SK-N-SH (cell line): ENCODE measurements around the gene MEGF10. TPM values are rescaled to one million over a fixed set of nuclear protein-coding genes. Genes with fewer than 3 reads are reported as not detected.

Source experiments
- CTCF ChIA-PET: fragments of 300-600, 350-600 bp; formaldehyde crosslinking; extraction: SDS; loops from one replicate; lab custom pipeline; 2021; lab: Yijun Ruan, JAX
- POLR2A ChIA-PET: fragments of 350-600 bp; sonication (Branson Sonifier 250); formaldehyde crosslinking; extraction: SDS; loops from one replicate; lab custom pipeline; 2020; ENCODE audit warnings: antibody characterized with exemption, inconsistent platforms; lab: Yijun Ruan, JAX
- DNase-seq: peaks from one replicate; pipeline ENCODE4 v3.0.0; 2012
- H2AFZ ChIP-seq: fragments of 200-600 bp; sonication (generic); 2 replicates; pipeline ENCODE4 v1.8.1; 2016; ENCODE audit warnings: antibody characterized with exemption, mild to moderate bottlenecking, low read depth
- H3F3A ChIP-seq: fragments of 200-600 bp; sonication (generic); replicated peaks from 2 replicates; pipeline ENCODE3; 2016; ENCODE audit warnings: antibody characterized with exemption, mild to moderate bottlenecking; ENCODE audit not compliant: insufficient read depth
- H3K27ac ChIP-seq, 2 experiments: fragments of 200-500 bp in 1 of 2; fragments of 200-600 bp in 1 of 2; sonication (Bioruptor generic) in 1 of 2; sonication (generic), shearing (Covaris generic) in 1 of 2; 2 replicates each; pipeline versions ENCODE4 v1.5.1 to v1.6.1; 2014 to 2016; ENCODE audit warnings: low read depth in 2 of 2, inconsistent platforms in 1 of 2, low read length in 1 of 2, mild to moderate bottlenecking in 1 of 2, mixed read lengths in 1 of 2
- H3K27me3 ChIP-seq: fragments of 200-600 bp; sonication (generic), shearing (Covaris generic); 2 replicates; pipeline ENCODE4 v1.6.1; 2016; ENCODE audit warnings: mixed run types; ENCODE audit not compliant: insufficient read depth
- H3K36me3 ChIP-seq, 2 experiments: fragments of 200-500 bp in 1 of 2; fragments of 200-600 bp in 1 of 2; sonication (Bioruptor generic) in 1 of 2; sonication (generic) in 1 of 2; replicated peaks in 1 of 2; 2 replicates each; pipeline versions ENCODE3 to v1.5.1; 2014 to 2016; ENCODE audit warnings: low read length in 1 of 2, mild to moderate bottlenecking in 1 of 2; ENCODE audit not compliant: insufficient read depth in 2 of 2, control insufficient read depth in 1 of 2
- H3K4me1 ChIP-seq, 2 experiments: fragments of 200-500 bp in 1 of 2; fragments of 200-600 bp in 1 of 2; sonication (Bioruptor generic) in 1 of 2; sonication (generic), shearing (Covaris generic) in 1 of 2; 2 replicates each; pipeline versions ENCODE4 v1.5.1 to v1.6.1; 2014 to 2016; ENCODE audit warnings: low read depth in 1 of 2, low read length in 1 of 2, mixed run types in 1 of 2; ENCODE audit not compliant: insufficient read depth in 2 of 2, control insufficient read depth in 1 of 2
- H3K4me2 ChIP-seq: fragments of 200-600 bp; sonication (generic), shearing (Covaris generic); 2 replicates; pipeline ENCODE4 v1.6.1; 2017; ENCODE audit warnings: mixed run types
- H3K4me3 ChIP-seq, 2 experiments: fragments of 200-500 bp in 1 of 2; fragments of 200-600 bp in 1 of 2; sonication (Bioruptor generic) in 1 of 2; sonication (generic), shearing (Covaris generic) in 1 of 2; 2 replicates each; pipeline versions ENCODE4 v1.5.1 to v1.8.1; 2014 to 2016; ENCODE audit warnings: low read depth in 2 of 2, inconsistent platforms in 1 of 2, low read length in 1 of 2, mild to moderate bottlenecking in 1 of 2, mixed read lengths in 1 of 2, moderate library complexity in 1 of 2
- H3K79me2 ChIP-seq: fragments of 200-600 bp; sonication (generic); 2 replicates; pipeline ENCODE4 v1.8.1; 2017; ENCODE audit warnings: mild to moderate bottlenecking; ENCODE audit not compliant: insufficient read depth
- H3K9ac ChIP-seq: fragments of 200-600 bp; sonication (generic); 2 replicates; pipeline ENCODE4 v1.6.1; 2017; ENCODE audit warnings: mixed run types
- H3K9me2 ChIP-seq: fragments of 200-600 bp; sonication (generic); 2 replicates; pipeline ENCODE4 v1.6.1; 2017; ENCODE audit warnings: mixed run types
- H3K9me3 ChIP-seq: fragments of 200-600 bp; sonication (generic); 2 replicates; pipeline ENCODE4 v1.6.1; 2017; ENCODE audit warnings: mixed run types, mild to moderate bottlenecking, moderate library complexity
- H4K20me1 ChIP-seq: fragments of 200-600 bp; sonication (generic); 2 replicates; pipeline ENCODE4 v1.6.1; 2017; ENCODE audit warnings: mild to moderate bottlenecking, mixed run types; ENCODE audit not compliant: insufficient read depth
- CTCF ChIP-seq: fragments of 200-600 bp; sonication (generic); IDR thresholded peaks from 2 replicates; pipeline ENCODE4 v1.6.1; 2017; ENCODE audit warnings: antibody characterized with exemption, mild to moderate bottlenecking, moderate library complexity
- ELF1 ChIP-seq: IDR thresholded peaks from 2 replicates; pipeline ENCODE4 v1.4.0; 2012
- EZH2phosphoT487 ChIP-seq: fragments of 200-600 bp; sonication (generic); IDR thresholded peaks from 2 replicates; pipeline ENCODE4 v1.6.1; 2017; ENCODE audit warnings: low read depth, mixed run types, mild to moderate bottlenecking, antibody characterized with exemption, moderate library complexity, borderline replicate concordance
- FOSL2 ChIP-seq: IDR thresholded peaks from 2 replicates; pipeline ENCODE4 v1.4.0; 2012; ENCODE audit warnings: low read depth, mild to moderate bottlenecking, moderate library complexity, borderline replicate concordance
- FOXJ3 ChIP-seq: sonication (generic); formaldehyde crosslinking; IDR thresholded peaks from 2 replicates; pipeline ENCODE4 v1.5.1; 2020; ENCODE audit warnings: mild to moderate bottlenecking, missing genetic modification reagents
- GATA2 ChIP-seq: sonication (generic); formaldehyde crosslinking; IDR thresholded peaks from 2 replicates; pipeline ENCODE4 v1.5.0; 2020; ENCODE audit warnings: mild to moderate bottlenecking, missing genetic modification reagents
- JUND ChIP-seq: IDR thresholded peaks from 2 replicates; pipeline ENCODE4 v1.4.0; 2012
- MAX ChIP-seq: IDR thresholded peaks from 2 replicates; pipeline ENCODE4 v1.4.0; 2012; ENCODE audit warnings: low read depth
- MXI1 ChIP-seq: IDR thresholded peaks from 2 replicates; pipeline ENCODE4 v1.6.1; 2012; ENCODE audit warnings: mild to moderate bottlenecking, low read depth, low read length, improper control_type of control experiment
- NRF1 ChIP-seq: IDR thresholded peaks from 2 replicates; pipeline ENCODE4 v1.6.1; 2012; ENCODE audit warnings: low read depth, mild to moderate bottlenecking, low read length
- RAD21 ChIP-seq: IDR thresholded peaks from 2 replicates; pipeline ENCODE4 v1.6.1; 2012; ENCODE audit warnings: mild to moderate bottlenecking, low read length
- REST ChIP-seq: IDR thresholded peaks from 2 replicates; pipeline ENCODE4 v1.6.1; 2012; ENCODE audit warnings: mild to moderate bottlenecking, low read depth, low read length, moderate library complexity
- RFX5 ChIP-seq: IDR thresholded peaks from 2 replicates; pipeline ENCODE4 v1.6.1; 2012; ENCODE audit warnings: mild to moderate bottlenecking, improper control_type of control experiment, low read length
- RXRA ChIP-seq: IDR thresholded peaks from 2 replicates; pipeline ENCODE4 v1.4.0; 2012; ENCODE audit warnings: low read depth, mild to moderate bottlenecking, borderline replicate concordance
- TAF1 ChIP-seq: IDR thresholded peaks from 2 replicates; pipeline ENCODE4 v1.6.1; 2012; ENCODE audit warnings: low read depth, mild to moderate bottlenecking, low read length, moderate library complexity, borderline replicate concordance
- TCF12 ChIP-seq: IDR thresholded peaks from 2 replicates; pipeline ENCODE4 v1.4.0; 2012
- TEAD4 ChIP-seq: IDR thresholded peaks from 2 replicates; pipeline ENCODE4 v1.4.0; 2012; ENCODE audit warnings: mild to moderate bottlenecking, borderline replicate concordance; ENCODE audit not compliant: insufficient read depth
- USF1 ChIP-seq: IDR thresholded peaks from 2 replicates; pipeline ENCODE4 v1.4.0; 2012; ENCODE audit warnings: low read depth, borderline replicate concordance
- WGBS: methylation state at CpG from one replicate; pipeline ENCODE4 v1.1.6; 2017; ENCODE audit warnings: low lambda C conversion rate; 5-methylcytosine and 5-hydroxymethylcytosine counted together
- polyA plus RNA-seq, 3 experiments: library from polyadenylated mRNA; depleted of rRNA; stranded (reverse); fragments of >200 nt; gene quantifications; 2 replicates each; pipeline ENCODE4 v1.2.3, GENCODE V29; 2012

MEGF10 gene
- polyA plus RNA-seq, 1 of the 3 experiments (the other 2 are of a cell fraction): 1.1 TPM

- Histone ChIP-seq H3F3A (no peaks in the 10 kb centered on the region), H3K27me3 (no peaks in the 10 kb centered on the region), H3K36me3 (no peaks in the 10 kb centered on the region), H3K4me3 (no peak overlapping the region), H2AFZ (no peak overlapping the region), H3K9ac (no peak overlapping the region), H3K9me2 (no peaks in the 10 kb centered on the region), H3K4me2 (no peak overlapping the region), H3K4me1 (no peaks in the 10 kb centered on the region), H3K79me2 (no peaks in the 10 kb centered on the region), H4K20me1 (no peaks in the 10 kb centered on the region), H3K9me3 (no peaks in the 10 kb centered on the region)
- ChIA-PET CTCF (interaction anchor here (1.0 kb wide), 1 partner anchor 97 kb away, joined by 3 read pairs; no protein-coding TSS in a partner anchor), POLR2A (no interaction called here)
- DNase-seq: no peak
- 91% methylated on average over 1 of the region's 1 CpG for WGBS
- TF ChIP-seq TEAD4 (no peak), RAD21 (no peak), FOXJ3 (CRISPR knock-in tag) (no peak), RXRA (no peak), ELF1 (no peak), FOSL2 (no peak), USF1 (no peak), GATA2 (no peak), MAX (no peak), TAF1 (no peak), NRF1 (no peak), RFX5 (no peak), JUND (no peak), TCF12 (no peak), REST (no peak), MXI1 (no peak), EZH2phosphoT487 (no peak), CTCF (no peak)
- TF ChIP-seq, all 33 proteins: peak for 0
- H3K27ac ChIP-seq: no peak overlapping the region
Observed at GRCh38 chr5:127343866-127344265, 53.3 kb downstream of the MEGF10 start.
